GM19239 (cell line): ENCODE results near the gene SLC4A7.
"Not testable (repeated sequence)": the region's sequence is repeated elsewhere in the genome, so short reads cannot be mapped to it uniquely, and the experiment has no call there.

Source experiments
- DNase-seq: peaks from one replicate; pipeline ENCODE4 v3.0.0; 2011; ENCODE audit warnings: low spot score; ENCODE audit not compliant: insufficient read length
- FAIRE-seq: peaks from 2 replicates; lab custom pipeline; 2011; peaks lifted over from hg19 to GRCh38; lab: Jason Lieb, UNC

The SLC4A7 gene

DNA sequence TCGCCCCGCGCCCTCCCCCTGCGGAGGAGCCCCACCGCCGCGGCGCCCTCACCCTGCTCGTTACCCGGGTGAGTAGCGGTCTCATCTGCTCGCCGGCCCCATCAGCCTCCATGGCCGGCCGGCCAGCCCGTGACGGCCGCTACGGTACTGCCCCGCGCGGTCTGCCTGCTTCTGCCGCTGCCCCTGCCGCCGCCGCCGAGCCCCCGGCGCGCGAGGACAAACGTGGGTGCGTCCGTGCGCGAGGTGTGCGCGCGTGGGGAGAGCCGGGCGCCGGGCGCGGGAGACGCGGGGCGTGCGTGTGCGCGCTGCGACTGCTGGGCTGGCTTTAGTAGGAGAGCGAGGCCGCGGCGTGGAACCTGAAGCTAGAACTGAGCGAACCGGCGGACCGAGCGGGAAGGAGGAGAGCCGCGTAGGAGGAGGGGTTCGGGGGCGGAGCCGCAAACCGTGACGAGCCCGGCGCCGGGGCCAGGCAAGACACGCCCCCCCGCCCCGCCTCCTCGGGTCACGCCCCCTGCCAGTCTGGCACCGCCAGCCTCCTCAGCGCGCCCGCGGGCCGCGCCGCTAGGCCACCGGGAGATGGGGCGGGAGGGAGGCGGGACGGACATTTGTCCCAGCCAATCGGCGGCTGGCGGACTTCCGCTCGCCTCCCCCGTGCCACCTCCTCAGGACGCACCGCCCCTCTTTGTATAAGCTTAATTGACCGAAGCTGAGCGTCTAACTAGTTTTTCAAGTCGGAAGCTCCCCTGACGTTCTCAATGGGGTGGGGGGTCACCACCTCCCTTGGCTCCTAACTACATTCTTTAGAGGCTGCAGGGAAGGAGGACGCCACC is at the start of gene SLC4A7:
Gene SLC4A7, minus strand, starts transcription at position 370 of the 830 bp plus-strand sequence. Its CDS starts 258 bp downstream, at position 112.
- DNase-seq = peak; percentile 90
- FAIRE-seq = peak; percentile 84

DNA sequence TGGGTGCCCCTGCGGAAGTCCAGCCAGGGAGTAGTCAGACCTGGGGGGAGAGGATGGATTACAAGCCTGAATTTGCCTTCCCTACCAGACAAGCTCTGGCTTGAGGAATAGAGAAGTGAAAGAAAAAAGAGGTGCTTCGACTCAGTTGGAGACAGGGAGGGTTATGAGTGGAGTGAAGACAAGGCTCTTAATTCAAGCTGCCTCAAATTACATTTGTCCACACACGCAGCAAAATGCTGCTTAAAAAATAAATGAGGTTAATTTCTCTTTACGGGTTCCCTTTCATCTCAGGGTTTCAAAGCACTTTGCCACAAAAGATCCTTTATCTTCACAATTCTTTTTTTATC is 49.0 kb upstream of the SLC4A7 start:
- DNase-seq = no peak
- FAIRE-seq = no peak

DNA sequence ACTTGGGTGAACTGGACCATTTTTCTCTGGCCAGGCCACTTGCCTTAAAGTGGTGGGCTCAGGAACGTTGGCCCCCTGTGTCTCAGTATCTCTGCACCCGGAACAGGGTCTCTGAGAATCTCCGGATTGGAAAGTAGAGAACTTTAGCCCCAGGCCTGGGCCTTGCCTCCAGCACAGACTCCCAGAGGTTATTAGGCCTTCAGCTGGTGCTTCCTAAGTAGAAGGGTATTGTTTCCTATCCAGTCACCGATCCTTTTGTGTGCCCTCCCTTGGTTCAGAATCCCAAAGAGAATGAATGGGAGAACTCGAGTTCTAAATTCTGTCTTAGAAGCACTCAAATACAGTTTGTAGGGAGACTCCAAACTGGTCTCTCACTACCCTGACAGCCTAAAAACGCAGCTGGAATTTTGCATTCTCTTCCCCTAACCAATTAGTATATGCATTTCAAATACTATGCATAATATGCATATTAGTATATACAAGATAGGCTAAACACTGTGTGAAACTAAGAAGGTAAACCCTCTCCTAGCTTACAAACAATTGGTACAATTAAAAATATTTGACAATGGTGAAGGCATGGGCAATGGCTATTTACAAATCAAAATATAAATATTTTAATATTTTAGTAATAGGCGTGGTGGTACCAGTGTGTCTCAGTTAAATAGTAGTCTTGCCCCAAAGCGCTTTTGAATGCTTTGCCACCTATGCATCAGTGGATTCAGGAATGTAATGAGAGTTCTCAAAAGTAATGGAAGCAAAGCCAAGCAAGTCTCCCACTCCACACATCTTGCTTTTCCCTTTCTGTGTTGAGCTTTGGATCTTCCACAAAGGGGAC is 48.5 kb upstream of the SLC4A7 start:
- FAIRE-seq = no peak
- DNase-seq = no peak

DNA sequence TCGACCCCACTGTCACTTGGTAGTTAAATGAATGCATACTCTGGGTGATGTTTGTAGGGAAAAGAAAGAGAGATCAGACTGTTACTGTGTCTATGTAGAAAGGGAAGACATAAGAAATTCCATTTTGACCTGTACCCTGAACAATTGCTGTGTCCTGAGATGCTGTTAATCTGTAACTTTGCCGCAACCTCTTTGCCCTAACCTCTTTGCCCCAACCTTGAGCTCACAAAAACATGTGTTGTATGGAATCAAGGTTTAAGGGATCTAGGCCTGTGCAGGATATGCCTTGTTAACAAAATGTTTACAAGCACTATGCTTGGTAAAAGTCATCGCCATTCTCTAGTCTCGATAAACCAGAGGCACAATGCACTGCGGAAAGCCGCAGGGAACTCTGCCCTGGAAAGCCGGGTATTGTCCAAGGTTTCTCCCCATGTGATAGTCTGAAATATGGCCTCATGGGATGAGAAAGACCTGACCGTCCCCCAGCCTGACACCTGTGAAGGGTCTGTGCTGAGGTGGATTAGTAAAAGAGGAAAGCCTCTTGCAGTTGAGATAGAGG is 47.1 kb upstream of the SLC4A7 start:
- not testable (repeated sequence) for FAIRE-seq, DNase-seq

DNA sequence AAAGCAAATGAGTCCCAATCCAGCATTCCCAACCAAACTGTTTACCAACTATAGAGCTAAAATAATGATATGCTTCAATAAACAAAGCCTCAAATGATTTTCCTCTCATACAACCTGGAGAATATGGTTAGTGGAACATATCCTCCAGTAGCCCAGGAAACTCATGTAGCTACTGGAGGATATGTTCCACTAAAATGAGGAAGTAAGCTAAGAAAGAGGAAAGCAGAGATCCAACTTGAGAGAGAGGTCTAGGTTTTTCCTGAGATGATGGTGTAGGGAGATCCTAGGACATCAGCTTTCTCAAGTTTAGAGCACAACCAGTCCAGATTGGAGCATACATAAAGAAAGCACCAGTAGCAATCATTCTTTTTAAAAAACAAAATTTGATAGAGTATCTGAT is 44.6 kb upstream of the SLC4A7 start:
- DNase-seq (no peak), FAIRE-seq (no peak)

DNA sequence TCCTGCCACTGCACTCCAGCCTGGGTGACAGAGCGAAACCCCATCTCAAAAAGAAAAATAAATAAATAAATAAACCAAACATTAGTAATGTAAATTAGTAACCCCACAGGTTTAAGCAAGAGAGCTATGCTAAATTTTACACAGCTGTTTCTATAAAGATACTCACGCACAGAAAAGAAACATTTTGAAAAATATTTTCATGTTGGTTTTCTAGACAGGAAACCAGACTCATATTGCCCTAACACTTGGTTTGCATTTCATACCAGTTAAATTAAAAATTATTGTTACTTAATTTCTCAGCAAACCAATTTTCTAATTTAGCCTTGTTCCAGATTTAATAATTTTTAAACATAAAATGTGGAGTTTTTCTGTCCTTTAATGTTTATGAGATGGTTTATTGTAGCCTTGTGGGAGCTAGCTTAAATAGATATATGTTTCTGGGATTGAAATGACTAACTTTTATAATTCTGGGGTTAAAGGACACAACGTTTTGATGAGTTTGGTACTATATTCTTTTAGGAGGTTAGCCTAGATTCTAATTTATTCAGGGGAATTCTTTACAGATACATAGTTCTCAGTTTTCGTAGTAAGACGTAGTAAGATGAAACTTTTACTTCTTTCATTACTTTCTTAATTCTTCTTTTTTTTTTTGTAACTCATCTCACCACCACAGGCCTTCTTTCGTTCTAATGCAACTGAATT is 42.6 kb upstream of the SLC4A7 start:
- FAIRE-seq (no peak), DNase-seq (no peak)

DNA sequence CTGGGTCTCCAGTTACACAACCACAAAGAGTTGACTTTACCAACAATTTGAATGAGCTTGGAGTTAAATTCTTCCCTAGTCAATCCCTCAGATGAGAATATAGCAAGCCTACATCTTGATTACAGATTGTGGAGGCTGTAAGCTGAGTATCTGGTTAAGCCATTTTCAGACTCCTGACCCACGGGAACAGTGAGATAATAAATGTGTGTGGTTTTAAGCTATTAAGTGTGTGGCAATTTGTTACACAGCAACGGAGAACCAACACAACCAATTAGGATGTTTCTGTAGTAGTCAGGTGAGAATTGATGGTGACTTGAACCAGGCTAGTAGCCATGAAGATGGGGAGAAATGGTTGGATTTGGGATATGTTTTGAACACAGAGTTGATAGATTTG is 37.7 kb upstream of the SLC4A7 start:
- no peak for FAIRE-seq
- DNase-seq = no peak

DNA sequence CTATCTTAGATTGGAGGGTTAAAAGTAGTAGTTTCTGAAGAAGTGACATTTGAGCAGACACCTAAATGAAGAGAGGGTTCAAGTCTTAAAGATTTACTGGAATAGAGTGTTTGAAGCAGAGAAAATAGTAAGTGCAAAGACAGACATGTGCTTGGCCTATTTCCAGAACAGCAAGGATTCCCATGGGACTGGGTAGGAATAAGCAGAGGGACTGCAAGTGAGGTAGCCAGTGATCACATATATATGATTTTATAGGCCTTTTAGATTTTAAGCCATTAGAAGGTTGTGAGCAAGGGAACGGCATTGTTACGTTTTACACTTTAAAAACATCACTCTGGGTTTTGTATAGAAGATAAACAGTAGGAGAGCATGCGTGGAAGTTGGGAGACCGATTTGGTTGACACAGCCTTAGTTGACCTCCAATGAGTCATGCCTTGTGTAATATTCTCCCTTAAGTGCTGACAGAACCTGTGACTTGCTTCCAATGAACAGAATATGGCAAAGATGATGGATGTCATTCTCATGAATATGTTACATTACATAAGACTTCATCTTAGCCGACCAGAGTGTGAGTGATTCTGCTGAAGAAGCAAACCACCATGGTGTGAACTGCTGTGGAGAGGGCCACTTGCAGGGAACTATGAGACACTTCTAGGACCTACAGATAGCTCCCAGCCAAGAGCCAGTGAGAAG is 37.1 kb upstream of the SLC4A7 start:
- no peak for DNase-seq
- no peak for FAIRE-seq

DNA sequence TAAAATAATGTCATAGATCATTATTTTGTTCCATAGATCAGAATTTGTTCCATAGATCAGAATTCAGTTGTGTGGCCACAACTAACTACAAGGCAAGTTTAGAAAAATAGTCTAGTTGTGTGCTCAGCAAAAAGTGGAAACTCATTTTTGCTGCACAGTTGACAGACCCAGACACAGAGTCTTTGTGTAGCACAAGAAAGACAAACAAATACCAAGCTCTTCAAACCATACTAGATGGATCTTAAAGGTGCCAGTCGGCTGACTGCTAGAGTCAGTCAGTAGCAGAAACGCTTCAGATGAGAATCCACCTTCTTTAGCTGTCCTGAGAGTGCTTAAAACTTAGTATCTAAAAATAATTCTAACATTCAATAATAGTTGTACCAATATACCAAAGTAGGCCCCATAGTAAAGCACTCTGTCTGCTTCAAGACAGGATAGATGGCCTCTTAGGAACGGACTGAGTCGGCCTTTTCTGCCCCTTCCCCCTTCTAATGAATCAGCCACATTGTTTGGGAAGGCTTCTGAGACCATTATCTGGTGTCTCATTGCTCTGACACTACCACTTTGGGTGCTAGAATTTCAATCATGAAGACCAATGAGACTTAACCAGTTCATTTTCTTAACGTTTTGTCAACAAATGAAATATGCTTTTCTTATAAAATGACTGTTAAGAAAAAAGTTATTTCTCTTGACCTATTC is 27.7 kb upstream of the SLC4A7 start:
- no peak for FAIRE-seq
- no peak for DNase-seq

DNA sequence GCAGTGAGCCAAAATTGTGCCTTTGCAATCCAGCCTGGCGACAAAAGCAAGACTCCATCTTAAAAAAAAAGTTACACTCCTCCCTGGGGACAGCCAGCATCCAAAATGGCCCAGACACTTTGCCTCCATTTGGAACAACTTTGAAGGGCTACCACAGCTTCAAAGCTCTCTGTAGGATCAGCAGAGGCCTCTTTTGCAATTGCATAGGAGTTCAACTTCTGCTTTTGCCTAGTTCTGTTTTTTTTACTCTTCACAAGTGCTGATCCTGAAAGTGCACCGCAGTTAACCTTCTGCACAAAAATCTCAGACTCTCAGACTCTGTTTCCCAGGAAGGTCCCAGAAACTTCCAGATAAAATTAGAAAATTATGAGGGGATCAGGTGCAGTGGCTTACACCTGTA is 25.2 kb upstream of the SLC4A7 start:
- FAIRE-seq (no peak), DNase-seq (no peak)

DNA sequence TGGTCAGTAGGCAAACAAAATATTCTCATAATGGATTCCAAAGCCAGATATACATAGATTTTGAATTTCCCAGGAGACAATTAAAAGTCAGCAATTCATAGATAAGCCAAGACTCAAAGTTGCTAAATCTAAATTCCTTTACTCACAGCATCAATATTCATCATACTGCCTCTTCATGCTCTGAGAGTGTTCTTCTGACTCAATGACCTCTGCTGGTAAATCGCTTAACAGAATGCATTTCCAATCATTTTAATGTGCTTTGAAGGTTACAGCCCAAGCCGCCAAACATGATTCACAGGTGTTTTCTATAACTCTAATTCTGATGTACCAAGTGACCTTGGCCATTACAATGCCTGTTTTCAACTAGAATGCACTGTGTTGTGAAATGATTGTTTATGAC is 24.2 kb upstream of the SLC4A7 start:
- FAIRE-seq (no peak), DNase-seq (no peak)

DNA sequence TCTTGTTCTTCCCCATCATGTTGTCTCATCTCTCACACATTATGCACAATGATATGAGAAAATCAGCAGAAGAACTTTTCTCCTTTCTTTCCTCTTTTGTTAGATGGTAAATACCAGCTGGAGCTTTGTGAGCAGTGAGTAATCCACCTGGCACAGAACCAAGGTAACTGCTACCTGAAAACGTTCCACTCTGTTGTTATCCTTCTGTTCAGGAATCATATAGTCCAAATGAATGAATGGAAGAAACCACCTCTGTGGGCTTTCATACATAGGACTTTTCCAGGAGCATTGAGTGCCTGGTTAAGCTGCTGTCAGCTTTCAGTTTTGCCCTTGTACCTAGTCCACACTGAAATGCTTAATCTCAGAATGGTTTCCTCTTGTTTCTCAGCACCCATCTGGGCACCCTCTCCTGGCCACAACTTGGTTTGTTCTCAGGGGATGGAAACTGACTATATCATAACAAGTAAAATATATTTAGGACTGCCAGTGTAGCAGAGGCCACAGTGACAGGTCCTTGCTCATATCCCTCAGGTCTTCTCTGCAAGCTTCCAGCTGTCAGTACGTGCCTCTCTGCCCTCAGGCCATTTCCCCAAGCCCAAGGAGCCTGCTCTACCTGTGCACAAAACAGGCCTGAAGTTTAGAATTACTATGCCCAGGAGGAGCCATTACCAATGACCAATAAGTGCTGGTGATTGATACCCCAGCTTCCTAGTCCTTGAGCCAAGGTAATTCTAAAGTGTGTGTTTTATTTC is 23.5 kb upstream of the SLC4A7 start:
- no peak for DNase-seq
- FAIRE-seq = no peak

DNA sequence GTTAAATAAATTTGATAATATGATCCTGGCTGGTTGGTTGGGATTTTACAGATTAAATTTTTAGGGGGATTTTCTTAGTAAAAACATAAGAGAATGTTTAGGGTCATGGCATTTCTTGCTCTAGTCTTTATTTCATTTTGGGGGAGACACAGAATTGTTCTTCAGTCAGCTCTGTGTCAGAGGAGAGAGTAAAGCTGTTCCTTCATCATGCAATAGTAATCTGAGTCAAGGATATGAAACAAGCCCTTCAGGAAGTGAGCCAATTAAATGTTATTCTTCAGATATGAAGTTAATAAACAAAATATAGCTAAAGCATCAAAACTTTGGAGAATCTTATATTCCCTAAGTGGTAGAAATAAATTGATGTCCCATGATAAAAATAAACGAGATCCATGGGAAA is 22.9 kb upstream of the SLC4A7 start:
- FAIRE-seq (no peak), DNase-seq (no peak)

DNA sequence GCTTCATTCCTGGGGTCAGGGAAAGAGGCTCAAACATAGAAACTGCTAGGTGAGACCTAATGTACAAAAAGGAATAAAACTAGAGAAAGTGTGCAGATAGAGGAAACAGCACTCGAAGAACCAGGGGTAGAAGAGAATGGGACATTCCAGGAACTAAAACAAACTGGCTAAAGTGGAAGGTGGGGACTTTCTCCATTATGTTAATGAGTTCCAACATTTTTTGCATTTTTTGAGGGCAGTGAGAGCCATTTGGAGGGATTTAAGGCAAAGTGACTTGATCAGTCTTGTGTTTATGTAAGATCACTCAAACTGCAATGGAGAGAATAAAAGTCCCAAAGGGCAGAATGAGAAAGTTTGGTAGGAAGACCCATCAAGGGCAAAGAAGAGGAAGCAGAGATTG is 20.6 kb upstream of the SLC4A7 start:
- FAIRE-seq = no peak
- no peak for DNase-seq

DNA sequence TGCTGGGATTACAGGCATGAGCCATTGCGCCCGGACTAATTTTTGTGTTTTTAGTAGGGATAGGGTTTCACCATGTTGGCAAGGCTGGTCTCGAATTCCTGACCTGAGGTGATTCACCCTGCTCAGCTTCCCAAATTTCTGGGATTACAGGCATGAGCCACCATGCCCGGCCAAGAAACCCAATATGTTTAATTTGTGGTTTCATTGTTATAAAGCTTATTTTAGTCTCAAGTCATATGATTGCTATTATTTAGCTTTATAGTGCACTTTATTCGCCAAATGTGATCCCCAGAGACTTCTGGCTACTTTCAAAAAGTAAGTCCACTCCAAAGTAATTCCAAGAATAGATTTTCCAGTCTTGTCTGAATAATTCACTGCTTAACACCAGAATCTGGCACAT is 19.3 kb upstream of the SLC4A7 start:
- DNase-seq (no peak), FAIRE-seq (no peak)

DNA sequence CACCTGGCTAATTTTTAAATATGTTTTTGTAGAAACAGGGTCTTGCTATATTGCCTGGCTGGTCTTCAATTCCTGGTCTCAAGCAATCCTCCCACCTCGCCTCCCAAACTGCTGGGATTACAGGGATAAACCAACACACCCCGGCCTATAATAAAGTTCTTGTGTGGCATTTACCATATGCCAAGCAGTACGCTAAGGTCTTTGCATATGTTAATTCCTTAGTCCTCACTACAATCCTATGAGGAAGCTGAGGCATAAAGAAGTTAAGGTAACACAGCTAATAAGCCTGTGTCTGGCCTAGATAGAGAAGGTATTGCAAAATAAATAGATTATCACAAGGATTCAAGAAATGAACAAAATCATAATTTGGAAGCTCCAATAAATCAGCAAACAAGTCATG is 17.6 kb upstream of the SLC4A7 start:
- FAIRE-seq = no peak
- no peak for DNase-seq

DNA sequence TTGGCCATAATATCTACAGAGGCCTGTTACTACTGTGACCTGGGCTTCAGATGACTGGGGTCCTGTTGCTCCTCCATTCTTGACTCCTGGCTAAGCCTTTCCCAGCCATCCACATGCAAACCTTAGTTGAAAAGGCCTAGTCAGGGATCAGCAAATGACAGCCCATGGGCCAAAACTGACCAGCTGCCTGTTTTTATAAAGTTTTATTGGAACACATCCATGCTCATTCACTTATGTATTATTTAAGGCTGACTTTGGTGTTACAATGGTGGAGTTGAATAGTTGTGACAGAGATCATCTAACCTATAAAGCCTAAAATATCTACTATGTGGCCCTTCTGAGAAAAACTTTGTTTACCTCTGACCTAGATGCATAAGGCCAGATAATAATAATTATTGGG is 16.8 kb upstream of the SLC4A7 start:
- DNase-seq (no peak), FAIRE-seq (no peak)

DNA sequence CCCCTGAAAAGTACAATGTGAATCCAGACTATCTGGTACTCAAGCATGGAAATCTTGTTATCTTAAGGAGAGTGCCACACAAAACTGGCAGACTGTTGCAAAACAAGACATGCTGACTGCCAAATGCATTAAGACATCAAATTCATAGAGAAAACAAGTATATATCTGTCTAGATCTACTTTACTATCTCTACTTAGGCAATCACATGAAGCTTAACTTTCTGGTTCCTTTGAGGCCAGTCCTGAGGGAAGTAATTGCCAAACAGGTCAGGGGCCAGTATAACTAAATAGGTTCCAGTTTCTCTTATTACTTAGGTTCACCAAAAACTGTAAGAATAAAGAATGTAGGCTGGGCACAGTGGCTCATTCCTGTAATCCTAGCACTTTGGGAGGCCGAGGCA is 15.9 kb upstream of the SLC4A7 start:
- FAIRE-seq (no peak), DNase-seq (no peak)

DNA sequence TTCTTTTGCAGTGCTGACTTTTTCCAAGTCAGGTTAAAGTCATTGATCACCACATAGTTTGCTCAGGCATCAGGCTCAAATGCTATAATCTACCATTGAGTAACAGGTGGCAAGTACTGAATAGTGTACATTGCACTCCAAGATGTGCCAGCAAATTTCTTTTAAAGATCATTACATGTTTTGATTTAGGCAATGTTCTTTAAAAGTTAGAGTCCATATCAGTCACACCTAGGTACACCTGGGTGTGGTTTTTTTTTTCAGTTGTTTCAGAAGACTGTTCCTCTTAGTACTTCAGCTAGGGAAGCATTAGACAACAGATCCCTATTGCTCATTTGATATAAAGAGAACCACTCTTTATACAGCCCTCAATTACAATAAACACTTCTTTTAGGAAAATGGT is 10.6 kb upstream of the SLC4A7 start:
- FAIRE-seq (no peak), DNase-seq (no peak)
